Cardiac fibroblast (primary cell): ENCODE results near the gene ROCK1.
"Not testable (repeated sequence)": the region's sequence is repeated elsewhere in the genome, so short reads cannot be mapped to it uniquely, and the experiment has no call there.

ENCODE experiments used
- DNase-seq, 2 donors: peaks; one replicate each; pipeline versions ENCODE4 v3.0.0 to v3.0.0-alpha.2; 2010; ENCODE audit warnings: low read depth in 2 of 2
- H3K4me3 ChIP-seq, 2 donors: replicated peaks in 1 of 2; 1 replicate in 1 of 2; 2 replicates in 1 of 2; pipeline ENCODE4 v1.5.1; 2011; ENCODE audit warnings: low read depth in 2 of 2, low read length in 2 of 2, mild to moderate bottlenecking in 2 of 2, moderate library complexity in 1 of 2
- TF ChIP-seq, protein P1 (sequence below): IDR thresholded peaks from one replicate; pipeline ENCODE4 v1.5.1; 2011; ENCODE audit warnings: low read depth, mild to moderate bottlenecking, low read length, inconsistent platforms

The ROCK1 gene

GRCh38 chr18:21111346-21112139 is at the start of gene ROCK1:
Gene ROCK1, minus strand, starts transcription at chr18:21111813. Its CDS starts 903 bp downstream, at chr18:21110910.
- peak within 1 kb of the TSS; percentile 98 to 99 for H3K4me3 ChIP-seq
- TF ChIP-seq, protein P1, sequence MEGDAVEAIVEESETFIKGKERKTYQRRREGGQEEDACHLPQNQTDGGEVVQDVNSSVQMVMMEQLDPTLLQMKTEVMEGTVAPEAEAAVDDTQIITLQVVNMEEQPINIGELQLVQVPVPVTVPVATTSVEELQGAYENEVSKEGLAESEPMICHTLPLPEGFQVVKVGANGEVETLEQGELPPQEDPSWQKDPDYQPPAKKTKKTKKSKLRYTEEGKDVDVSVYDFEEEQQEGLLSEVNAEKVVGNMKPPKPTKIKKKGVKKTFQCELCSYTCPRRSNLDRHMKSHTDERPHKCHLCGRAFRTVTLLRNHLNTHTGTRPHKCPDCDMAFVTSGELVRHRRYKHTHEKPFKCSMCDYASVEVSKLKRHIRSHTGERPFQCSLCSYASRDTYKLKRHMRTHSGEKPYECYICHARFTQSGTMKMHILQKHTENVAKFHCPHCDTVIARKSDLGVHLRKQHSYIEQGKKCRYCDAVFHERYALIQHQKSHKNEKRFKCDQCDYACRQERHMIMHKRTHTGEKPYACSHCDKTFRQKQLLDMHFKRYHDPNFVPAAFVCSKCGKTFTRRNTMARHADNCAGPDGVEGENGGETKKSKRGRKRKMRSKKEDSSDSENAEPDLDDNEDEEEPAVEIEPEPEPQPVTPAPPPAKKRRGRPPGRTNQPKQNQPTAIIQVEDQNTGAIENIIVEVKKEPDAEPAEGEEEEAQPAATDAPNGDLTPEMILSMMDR = no peak
- DNase-seq = peak; percentile 95 to 99

- no peak overlapping the region for H3K4me3 ChIP-seq
- TF ChIP-seq, protein P1 = no peak
- no peak for DNase-seq
These were observed 43.8 kb upstream of the ROCK1 start for GRCh38 chr18:21155443-21155842.

DNA sequence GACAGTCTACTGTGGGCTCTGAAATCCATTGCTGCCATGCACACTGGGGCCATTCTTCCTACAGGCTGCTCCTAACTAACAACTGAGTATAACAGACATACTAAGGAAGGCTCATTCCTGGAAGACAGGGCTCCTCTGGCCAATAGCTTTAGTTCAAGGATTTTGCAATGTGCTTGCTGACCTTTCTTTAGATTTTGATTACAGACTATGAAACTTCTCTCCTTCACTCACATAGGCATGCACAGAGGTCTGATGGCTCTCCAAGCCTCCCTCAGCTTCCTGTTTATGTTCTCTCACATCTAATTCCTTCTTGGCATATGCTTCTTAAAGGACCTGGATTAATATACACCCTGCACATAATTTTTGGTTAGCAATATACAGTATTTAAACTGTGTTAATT is 34.4 kb upstream of the ROCK1 start:
- H3K4me3 ChIP-seq = no peak overlapping the region
- DNase-seq = peak in 1 of 2 donors; percentile 10
- TF ChIP-seq, protein P1 = no peak

DNA sequence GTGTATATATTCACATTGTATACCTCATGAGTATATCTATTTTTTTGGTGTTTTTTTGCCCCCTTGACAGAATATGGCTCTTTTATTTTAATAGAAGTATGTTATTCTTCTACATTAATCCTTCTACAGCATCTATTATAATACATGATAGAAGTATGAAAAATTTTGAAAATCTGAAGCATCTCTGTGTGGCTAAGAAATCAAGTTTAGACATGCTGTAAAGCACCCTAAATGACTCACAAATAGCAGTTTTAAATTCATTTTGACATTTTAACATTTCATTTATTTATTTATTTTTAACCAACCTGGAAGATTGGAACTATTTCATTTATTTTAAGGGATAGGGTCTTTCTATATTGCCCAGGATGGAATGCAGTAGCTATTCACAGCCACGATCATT is 33.8 kb upstream of the ROCK1 start:
- H3K4me3 ChIP-seq = no peak overlapping the region
- no peak for DNase-seq
- TF ChIP-seq, protein P1 = no peak

DNA sequence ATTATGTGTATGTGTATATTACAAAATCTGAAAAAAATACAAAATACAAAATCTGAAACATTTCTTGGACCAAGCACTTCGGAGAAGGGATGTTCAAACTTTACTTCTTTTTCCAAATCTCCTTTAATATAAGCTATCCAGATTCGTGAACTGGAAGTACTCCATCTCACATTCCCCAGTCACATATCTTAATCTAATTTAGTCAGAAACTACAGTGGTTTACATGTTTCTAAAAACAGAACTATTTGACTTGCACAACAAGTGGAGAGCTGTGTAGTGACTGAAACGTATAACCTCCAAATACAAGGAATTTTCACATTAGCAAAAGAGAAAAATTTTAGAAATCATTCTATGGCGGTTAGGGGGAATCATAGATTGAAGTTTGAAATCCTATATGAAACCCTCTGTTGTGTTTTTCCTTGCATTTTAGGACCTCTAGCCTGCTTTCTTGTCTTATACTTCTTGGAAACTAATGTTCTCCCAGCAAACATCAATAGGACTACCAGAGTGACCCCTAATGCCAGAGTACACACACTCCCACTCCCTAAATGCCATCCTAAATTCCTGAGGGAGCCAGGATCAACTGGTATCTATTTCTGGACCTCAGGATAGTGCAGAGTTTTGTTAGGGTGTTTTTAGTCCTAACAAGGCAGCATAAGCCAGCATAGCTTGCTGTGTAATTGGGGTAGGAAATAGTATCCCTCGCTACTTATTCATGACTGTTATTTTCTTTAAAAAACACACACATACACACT is 30.2 kb upstream of the ROCK1 start:
- H3K4me3 ChIP-seq = no peak overlapping the region
- DNase-seq = peak; percentile 13 to 33
- TF ChIP-seq, protein P1 = no peak

GRCh38 chr18:21137719-21138488 is 26.3 kb upstream of the ROCK1 start:
- DNase-seq, H3K4me3 ChIP-seq: not testable (repeated sequence)
